Heart right ventricle (tissue), 16 donors: ENCODE results near the gene TSPAN11. TPM values are rescaled to one million over a fixed set of nuclear protein-coding genes. Genes with fewer than 3 reads are reported as not detected.

Source experiments
- ATAC-seq, 8 donors: fragments of 200-7000 bp; cut with Tn5 transposase; one replicate each; pipeline ENCODE4 v1.9.1; 2020; ENCODE audit warnings: mild to moderate bottlenecking in 8 of 8, moderate library complexity in 8 of 8, moderate number of reproducible peaks in 1 of 8
- DNase-seq, 2 donors: peaks; one replicate each; pipeline ENCODE4 v3.0.0-alpha.2; 2020
- H3K27ac ChIP-seq, 10 donors: fragments of 200-600 bp; sonication (generic) in 2 of 10; one replicate each; pipeline versions ENCODE4 v1.5.0 to v1.8.0; 2020 to 2022; ENCODE audit warnings: mild to moderate bottlenecking in 3 of 10
- H3K27me3 ChIP-seq, 7 donors: fragments of 200-600 bp; one replicate each; pipeline ENCODE4 v1.8.0; 2021 to 2022; ENCODE audit warnings: mild to moderate bottlenecking in 2 of 7
- H3K36me3 ChIP-seq, 9 donors: fragments of 200-600 bp; sonication (generic) in 1 of 9; one replicate each; pipeline versions ENCODE4 v1.5.0 to v1.8.0; 2020 to 2022; ENCODE audit warnings: mild to moderate bottlenecking in 2 of 9
- H3K4me1 ChIP-seq, 9 donors: fragments of 200-600 bp; sonication (generic) in 1 of 9; one replicate each; pipeline versions ENCODE4 v1.5.0 to v1.8.0; 2020 to 2022; ENCODE audit warnings: mild to moderate bottlenecking in 4 of 9
- H3K4me3 ChIP-seq, 10 donors: fragments of 200-600 bp; sonication (generic) in 2 of 10; one replicate each; pipeline versions ENCODE4 v1.5.0 to v1.8.0; 2020 to 2022; ENCODE audit warnings: mild to moderate bottlenecking in 7 of 10, moderate library complexity in 2 of 10
- H3K9me3 ChIP-seq, 11 donors: fragments of 200-600 bp in 10 of 11; sonication (generic) in 2 of 11; one replicate each; pipeline versions ENCODE4 v1.5.0 to v1.8.0; 2013 to 2022; ENCODE audit warnings: mild to moderate bottlenecking in 2 of 11, control low read depth in 1 of 11, moderate library complexity in 1 of 11
- whole genome bisulfite sequencing, 2 donors: extraction: QIAGEN DNeasy Blood & Tissue Kit; methylation state at CpG; one replicate each; pipeline ENCODE4 v1.1.7; 2013; ENCODE audit warnings: inconsistent platforms in 1 of 2; 5-methylcytosine and 5-hydroxymethylcytosine counted together
- intact Hi-C, 10 donors: fragments of 100-400 bp; cut with DNase I; formaldehyde crosslinking; loops; one replicate each; pipeline versions ENCODE4 v1.11.1 to v1.14.2; 2022
- polyA plus RNA-seq, 2 donors: library from polyadenylated mRNA; stranded (reverse); fragments of 200-250 nt; gene quantifications; one replicate each; pipeline ENCODE4 v1.2.3, GENCODE V29; 2013
- total RNA-seq, 10 donors: library from RNA; stranded (reverse); fragmentation: NEBNext Ultra II Directional in 3 of 10; extraction: Animal tissue kit (Norgen Biotek cat#: 25700) in 3 of 10; gene quantifications; one replicate each; pipeline versions ENCODE4 v1.2.1 to v1.2.4, GENCODE V29; 2021 to 2023
- TF ChIP-seq, protein P1 (sequence below), 9 donors: fragments of 200-600 bp; sonication (generic) in 2 of 9; IDR thresholded peaks; one replicate each; pipeline versions ENCODE4 v1.5.0 to v1.8.0; 2021 to 2022; ENCODE audit warnings: antibody characterized with exemption in 9 of 9, mild to moderate bottlenecking in 5 of 9, moderate library complexity in 1 of 9
- donor health status: Arrhythmogenic right ventricular cardiomyopathy.
- donor health status: ischemic (EF 13 %, LVEDD 7.1; RV severe dilation, severe dysfunction).
- donor health status: healthy with polysubstance abuse.
- donor health status: DM: no; HTN: yes; CAD: no.
- donor health status: DM: no; HTN: no; CAD: no.
- donor health status: ischemic (EF 25% LVEDD 6.9; RV normal size, moderate dysfunction).
- donor health status: ischemic (EF 25% LVEDD 5.7; RV mildly dilated, moderate dysfunction).
- donor health status: healthy.
- donor health status: DM: yes; HTN: yes; CAD: no.
- donor health status: Ischemic cardiomyopathy.
- donor health status: ischemic (EF 35%, LVEDD 5.7; RV mildly dilated, moderate dysfunction).
- donor health status: nonischemic (EF 11% LVEDD 7.7; RV severe dilation, severe dysfunction).
- donor health status: DM: yes; HTN: yes; CAD: no.
- donor health status: PGD.
- donor health status: ischemic (EF 29% LVEDD 5.4; RV normal size, mild dysfunction).
- donor health status: nonischemic (EF 23%, LVEDD 6.1; RV moderate dilation, normal function).

Gene TSPAN11
- total and polyA plus RNA-seq, 12 donors = 0.60 to 2.9 (median 0.94) TPM

GRCh38 chr12:30967026-30967425 lies 40.5 kb downstream of the TSPAN11 start:
- no peak for ATAC-seq
- Histone ChIP-seq H3K9me3 (no peaks in the 10 kb centered on the region), H3K27me3 (no peaks in the 10 kb centered on the region), H3K36me3 (no peaks in the 10 kb centered on the region), H3K4me3 (no peak overlapping the region), H3K4me1 (peaks cover 0 to 39% (median 14%) of the 10 kb centered on the region in 9 donors), H3K27ac (no peak overlapping the region)
- no peak for DNase-seq
- TF ChIP-seq, protein P1, sequence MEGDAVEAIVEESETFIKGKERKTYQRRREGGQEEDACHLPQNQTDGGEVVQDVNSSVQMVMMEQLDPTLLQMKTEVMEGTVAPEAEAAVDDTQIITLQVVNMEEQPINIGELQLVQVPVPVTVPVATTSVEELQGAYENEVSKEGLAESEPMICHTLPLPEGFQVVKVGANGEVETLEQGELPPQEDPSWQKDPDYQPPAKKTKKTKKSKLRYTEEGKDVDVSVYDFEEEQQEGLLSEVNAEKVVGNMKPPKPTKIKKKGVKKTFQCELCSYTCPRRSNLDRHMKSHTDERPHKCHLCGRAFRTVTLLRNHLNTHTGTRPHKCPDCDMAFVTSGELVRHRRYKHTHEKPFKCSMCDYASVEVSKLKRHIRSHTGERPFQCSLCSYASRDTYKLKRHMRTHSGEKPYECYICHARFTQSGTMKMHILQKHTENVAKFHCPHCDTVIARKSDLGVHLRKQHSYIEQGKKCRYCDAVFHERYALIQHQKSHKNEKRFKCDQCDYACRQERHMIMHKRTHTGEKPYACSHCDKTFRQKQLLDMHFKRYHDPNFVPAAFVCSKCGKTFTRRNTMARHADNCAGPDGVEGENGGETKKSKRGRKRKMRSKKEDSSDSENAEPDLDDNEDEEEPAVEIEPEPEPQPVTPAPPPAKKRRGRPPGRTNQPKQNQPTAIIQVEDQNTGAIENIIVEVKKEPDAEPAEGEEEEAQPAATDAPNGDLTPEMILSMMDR (IDR thresholded peaks at IDR 0.05) = no peak
- WGBS, 2 donors = 93 to 97% methylated on average over 3 of the region's 3 CpGs
- intact Hi-C loops = loop anchor here in 1 of 10 donors (10.0 kb wide), 1 partner anchor 92 kb away; no protein-coding TSS in a partner anchor

DNA sequence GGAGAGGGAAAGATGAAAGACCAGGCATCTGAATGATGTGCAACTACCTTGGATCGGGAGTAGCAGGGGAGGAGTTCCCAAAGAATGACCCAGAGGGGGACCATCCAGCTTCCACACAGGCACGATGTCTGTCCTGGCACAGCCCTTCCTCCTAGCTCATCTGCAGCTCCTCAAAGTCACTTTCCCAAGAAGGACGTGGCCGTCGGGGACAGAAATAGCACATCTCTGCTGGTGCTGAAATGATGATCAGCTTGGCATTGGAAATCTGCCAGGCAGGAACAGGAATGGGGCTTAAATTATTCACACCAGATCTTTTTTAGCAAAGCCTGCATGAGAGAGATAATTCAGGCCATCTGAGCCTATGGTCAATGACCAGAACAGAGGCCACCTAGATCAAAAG lies 41.7 kb downstream of the TSPAN11 start:
- WGBS, 2 donors = 38 to 46% methylated on average over 5 of the region's 5 CpGs
- H3K36me3 ChIP-seq = no peaks in the 10 kb centered on the region
- H3K27me3 ChIP-seq = no peaks in the 10 kb centered on the region
- TF ChIP-seq, protein P1 (IDR thresholded peaks at IDR 0.05) = no peak
- ATAC-seq (peak; percentile 32 to 83 (median 76)), DNase-seq (peak in 1 of 2 donors; percentile 65)
- peak overlapping the region in 4 of 10 donors; percentile 10 to 70 (median 34) for H3K27ac ChIP-seq
- intact Hi-C loops = loop anchor here in 1 of 10 donors (10.0 kb wide), 1 partner anchor 93 kb away; no protein-coding TSS in a partner anchor
- H3K9me3 ChIP-seq = no peaks in the 10 kb centered on the region
- H3K4me3 ChIP-seq = no peak overlapping the region
- peaks cover 0 to 41% (median 15%) of the 10 kb centered on the region in 9 donors for H3K4me1 ChIP-seq

- TF ChIP-seq, protein P1 (IDR thresholded peaks at IDR 0.05) = no peak
- ATAC-seq (no peak), DNase-seq (no peak)
- no peaks in the 10 kb centered on the region for H3K27me3 ChIP-seq
- WGBS, 2 donors = 93 to 97% methylated on average over 3 of the region's 3 CpGs
- no peaks in the 10 kb centered on the region for H3K9me3 ChIP-seq
- no peak overlapping the region for H3K4me3 ChIP-seq
- peak overlapping the region in 3 of 10 donors; percentile 10 to 70 (median 58) for H3K27ac ChIP-seq
- H3K4me1 ChIP-seq = peaks cover 0 to 41% (median 15%) of the 10 kb centered on the region in 9 donors
- intact Hi-C loops = loop anchor here in 1 of 10 donors (10.0 kb wide), 1 partner anchor 94 kb away; no protein-coding TSS in a partner anchor
- H3K36me3 ChIP-seq = no peaks in the 10 kb centered on the region
Measured at GRCh38 chr12:30969006-30969405, 42.5 kb downstream of the TSPAN11 start.

- 76 to 78% methylated on average over 5 of the region's 5 CpGs for WGBS, 2 donors
- Histone ChIP-seq H3K4me1 (peaks cover 0 to 41% (median 15%) of the 10 kb centered on the region in 9 donors), H3K4me3 (no peak overlapping the region), H3K27me3 (no peaks in the 10 kb centered on the region), H3K36me3 (no peaks in the 10 kb centered on the region), H3K9me3 (no peaks in the 10 kb centered on the region), H3K27ac (peak overlapping the region in 2 of 10 donors; percentile 23 to 28)
- ATAC-seq = peak in 2 of 8 donors; percentile 14 to 51
- intact Hi-C loops = loop anchor here in 1 of 10 donors (10.0 kb wide), 1 partner anchor 95 kb away; no protein-coding TSS in a partner anchor
- DNase-seq = no peak
- TF ChIP-seq, protein P1 (IDR thresholded peaks at IDR 0.05) = no peak
Measured at GRCh38 chr12:30969606-30970395, 43.3 kb downstream of the TSPAN11 start.
